CD14-positive monocyte (primary cell): ENCODE data around the gene CACNG3. TPM values are rescaled to one million over a fixed set of nuclear protein-coding genes. Genes with fewer than 3 reads are reported as not detected.

Experiments used
- DNase-seq, 3 donors: peaks; one replicate each; pipeline ENCODE4 v3.0.0-alpha.2; 2011 to 2022
- H2AFZ ChIP-seq: 2 replicates; pipeline ENCODE4 v1.6.0; 2012; ENCODE audit warnings: mild to moderate bottlenecking, low read depth, low read length, inconsistent platforms; ENCODE audit not compliant: insufficient read depth, poor library complexity, severe bottlenecking
- H3K27ac ChIP-seq, 2 donors: 1 replicate in 1 of 2; 2 replicates in 1 of 2; pipeline ENCODE4 v1.5.1; 2012 to 2013; ENCODE audit warnings: low read length in 2 of 2, control low read depth in 1 of 2, inconsistent platforms in 1 of 2, low read depth in 1 of 2, mild to moderate bottlenecking in 1 of 2
- H3K27me3 ChIP-seq, 2 donors: one replicate each; pipeline versions ENCODE4 v1.6.0 to v1.6.1; 2011 to 2013; ENCODE audit warnings: low read length in 2 of 2; ENCODE audit not compliant: control insufficient read depth in 2 of 2, insufficient read depth in 2 of 2
- H3K36me3 ChIP-seq, 2 donors: replicated peaks in 1 of 2; 1 replicate in 1 of 2; 2 replicates in 1 of 2; pipeline versions ENCODE4 v1.5.1 to v1.6.1; 2012 to 2013; ENCODE audit warnings: low read length in 2 of 2, control low read depth in 1 of 2, inconsistent platforms in 1 of 2, mild to moderate bottlenecking in 1 of 2; ENCODE audit not compliant: insufficient read depth in 2 of 2, control insufficient read depth in 1 of 2
- H3K4me1 ChIP-seq, 2 donors: 1 replicate in 1 of 2; 2 replicates in 1 of 2; pipeline versions ENCODE4 v1.5.1 to v1.6.1; 2012 to 2013; ENCODE audit warnings: low read length in 2 of 2, control low read depth in 1 of 2, inconsistent platforms in 1 of 2, mild to moderate bottlenecking in 1 of 2, moderate library complexity in 1 of 2; ENCODE audit not compliant: insufficient read depth in 2 of 2, control insufficient read depth in 1 of 2
- H3K4me2 ChIP-seq: replicated peaks from 2 replicates; pipeline ENCODE3; 2012; ENCODE audit warnings: low read length, moderate library complexity, mild to moderate bottlenecking; ENCODE audit not compliant: poor library complexity, severe bottlenecking; ENCODE audit errors: extremely low read depth
- H3K4me3 ChIP-seq, 3 experiments: fragments of 200-600 bp in 1 of 3; sonication (generic) in 1 of 3; replicated peaks in 1 of 3; 1 replicate in 2 of 3; 2 replicates in 1 of 3; pipeline ENCODE4 v1.5.1; 2011 to 2013; ENCODE audit warnings: low read length in 3 of 3, mild to moderate bottlenecking in 3 of 3, control low read depth in 2 of 3, low read depth in 2 of 3, inconsistent platforms in 1 of 3, moderate library complexity in 1 of 3
- H3K79me2 ChIP-seq: 2 replicates; pipeline ENCODE4 v1.6.0; 2012; ENCODE audit warnings: mild to moderate bottlenecking, control low read depth, inconsistent platforms, low read length, moderate library complexity; ENCODE audit not compliant: insufficient read depth
- H3K9ac ChIP-seq: 2 replicates; pipeline ENCODE4 v1.6.0; 2017; ENCODE audit warnings: low read length, mild to moderate bottlenecking; ENCODE audit not compliant: insufficient read depth, poor library complexity, severe bottlenecking
- H3K9me3 ChIP-seq, 2 donors: replicated peaks in 1 of 2; 1 replicate in 1 of 2; 2 replicates in 1 of 2; pipeline versions ENCODE4 v1.5.1 to v1.6.1; 2012 to 2013; ENCODE audit warnings: low read length in 2 of 2, control low read depth in 1 of 2; ENCODE audit not compliant: control insufficient read depth in 1 of 2, insufficient read depth in 1 of 2
- H4K20me1 ChIP-seq: 2 replicates; pipeline ENCODE4 v1.6.0; 2012; ENCODE audit warnings: mild to moderate bottlenecking, low read length, control low read depth, moderate library complexity; ENCODE audit not compliant: insufficient read depth
- H3K27ac Mint-ChIP-seq, 7 donors: one replicate each; pipeline ENCODE4 v1.8.0; 2020; ENCODE audit warnings: mild to moderate bottlenecking in 7 of 7, mixed read lengths in 7 of 7, moderate library complexity in 6 of 7, inconsistent platforms in 2 of 7
- H3K27me3 Mint-ChIP-seq, 3 donors: one replicate each; pipeline ENCODE4 v1.8.0; 2021 to 2022; ENCODE audit warnings: low read depth in 3 of 3, mild to moderate bottlenecking in 3 of 3, mixed read lengths in 3 of 3, moderate library complexity in 3 of 3, inconsistent platforms in 1 of 3
- H3K36me3 Mint-ChIP-seq, 2 donors: one replicate each; pipeline ENCODE4 v1.8.0; 2020; ENCODE audit warnings: mixed read lengths in 2 of 2, inconsistent platforms in 1 of 2, mild to moderate bottlenecking in 1 of 2
- H3K4me1 Mint-ChIP-seq: one replicate; pipeline ENCODE4 v1.8.0; 2020; ENCODE audit warnings: mild to moderate bottlenecking, mixed read lengths
- H3K4me3 Mint-ChIP-seq, 2 donors: one replicate each; pipeline ENCODE4 v1.8.0; 2020; ENCODE audit warnings: mild to moderate bottlenecking in 2 of 2, mixed read lengths in 2 of 2, moderate library complexity in 1 of 2
- H3K9me3 Mint-ChIP-seq, 7 donors: one replicate each; pipeline ENCODE4 v1.8.0; 2020 to 2022; ENCODE audit warnings: mixed read lengths in 7 of 7, mild to moderate bottlenecking in 6 of 7, moderate library complexity in 6 of 7, inconsistent platforms in 2 of 7
- WGBS: methylation state at CpG from one replicate; pipeline ENCODE4 v1.1.5; 2013; ENCODE audit warnings: missing lambda C conversion rate; ENCODE audit not compliant: insufficient coverage; 5-methylcytosine and 5-hydroxymethylcytosine counted together
- intact Hi-C, 2 donors: fragments of 100-400 bp; cut with micrococcal nuclease; formaldehyde crosslinking; loops; one replicate each; pipeline versions ENCODE4 v1.15.0 to v1.15.1; 2023
- polyA plus RNA-seq, 3 donors: library from polyadenylated mRNA; depleted of rRNA in 1 of 3; unstranded in 2 of 3; stranded (reverse) in 1 of 3; fragments of 300-500 nt in 2 of 3; fragments of >200 nt in 1 of 3; fragmentation: Illumina TruSeq in 2 of 3; gene quantifications; 1 replicate in 2 of 3; 2 replicates in 1 of 3; pipeline ENCODE4 v1.2.3, GENCODE V29; 2012 to 2021
- TF ChIP-seq, protein P1 (sequence below): fragments of 200-600 bp; IDR thresholded peaks from one replicate; pipeline ENCODE4 v1.8.0; 2022; ENCODE audit warnings: antibody characterized with exemption, mild to moderate bottlenecking

The CACNG3 gene
- polyA plus RNA-seq, 3 donors = not detected

DNA sequence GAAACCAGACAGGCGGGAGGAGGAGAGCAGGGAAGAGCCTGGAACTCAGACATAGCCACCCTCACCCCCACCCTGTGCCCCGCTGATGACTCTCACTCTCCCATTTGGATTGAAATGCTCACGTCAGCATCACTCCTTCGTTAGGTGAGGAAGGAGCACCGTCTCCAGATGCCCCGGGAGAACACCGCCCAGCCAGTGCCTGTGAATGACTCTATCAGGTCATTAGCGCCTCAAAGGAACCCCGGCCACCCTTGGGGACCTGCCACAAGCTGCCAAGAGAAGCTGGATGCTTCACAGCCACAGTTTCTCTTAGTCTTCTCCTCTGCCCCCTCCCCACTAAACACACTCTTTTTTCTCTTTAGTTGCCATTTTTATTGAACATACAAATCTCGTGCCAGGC, 66.0 kb downstream of the CACNG3 start:
- TF ChIP-seq, protein P1, sequence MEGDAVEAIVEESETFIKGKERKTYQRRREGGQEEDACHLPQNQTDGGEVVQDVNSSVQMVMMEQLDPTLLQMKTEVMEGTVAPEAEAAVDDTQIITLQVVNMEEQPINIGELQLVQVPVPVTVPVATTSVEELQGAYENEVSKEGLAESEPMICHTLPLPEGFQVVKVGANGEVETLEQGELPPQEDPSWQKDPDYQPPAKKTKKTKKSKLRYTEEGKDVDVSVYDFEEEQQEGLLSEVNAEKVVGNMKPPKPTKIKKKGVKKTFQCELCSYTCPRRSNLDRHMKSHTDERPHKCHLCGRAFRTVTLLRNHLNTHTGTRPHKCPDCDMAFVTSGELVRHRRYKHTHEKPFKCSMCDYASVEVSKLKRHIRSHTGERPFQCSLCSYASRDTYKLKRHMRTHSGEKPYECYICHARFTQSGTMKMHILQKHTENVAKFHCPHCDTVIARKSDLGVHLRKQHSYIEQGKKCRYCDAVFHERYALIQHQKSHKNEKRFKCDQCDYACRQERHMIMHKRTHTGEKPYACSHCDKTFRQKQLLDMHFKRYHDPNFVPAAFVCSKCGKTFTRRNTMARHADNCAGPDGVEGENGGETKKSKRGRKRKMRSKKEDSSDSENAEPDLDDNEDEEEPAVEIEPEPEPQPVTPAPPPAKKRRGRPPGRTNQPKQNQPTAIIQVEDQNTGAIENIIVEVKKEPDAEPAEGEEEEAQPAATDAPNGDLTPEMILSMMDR = no peak
- Histone ChIP-seq H3K36me3 (no peaks in the 10 kb centered on the region), H3K4me1 (no peaks in the 10 kb centered on the region), H4K20me1 (no peaks in the 10 kb centered on the region), H3K27me3 (no peaks in the 10 kb centered on the region), H3K4me2 (no peak overlapping the region), H2AFZ (no peak overlapping the region), H3K9me3 (no peaks in the 10 kb centered on the region), H3K9ac (no peak overlapping the region), H3K79me2 (no peaks in the 10 kb centered on the region), H3K4me3 (no peak overlapping the region), H3K27ac (no peak overlapping the region)
- 42% methylated on average over 7 of the region's 10 CpGs for WGBS
- H3K27me3 Mint-ChIP-seq = peaks cover 2 to 12% (median 6%) of the 10 kb centered on the region in 3 donors
- intact Hi-C loops = no loop called here
- DNase-seq = no peak
- no peak overlapping the region for H3K27ac Mint-ChIP-seq
- no peaks in the 10 kb centered on the region for H3K36me3 Mint-ChIP-seq
- H3K4me3 Mint-ChIP-seq = no peak overlapping the region
- no peaks in the 10 kb centered on the region for H3K4me1 Mint-ChIP-seq
- peaks cover 0 to 5% (median 0%) of the 10 kb centered on the region in 7 donors for H3K9me3 Mint-ChIP-seq

GRCh38 chr16:24324421-24324820, 68.3 kb downstream of the CACNG3 start:
- Mint-ChIP-seq H3K4me3 (no peak overlapping the region), H3K27ac (no peak overlapping the region), H3K9me3 (peaks cover 0 to 5% (median 0%) of the 10 kb centered on the region in 7 donors), H3K27me3 (peaks cover 3 to 8% (median 4%) of the 10 kb centered on the region in 3 donors), H3K4me1 (no peaks in the 10 kb centered on the region), H3K36me3 (no peaks in the 10 kb centered on the region)
- H3K9me3 ChIP-seq = no peaks in the 10 kb centered on the region
- H3K27me3 ChIP-seq = no peaks in the 10 kb centered on the region
- DNase-seq = no peak
- H3K36me3 ChIP-seq = no peaks in the 10 kb centered on the region
- TF ChIP-seq, protein P1 = no peak
- H3K4me2 ChIP-seq = no peak overlapping the region
- no peaks in the 10 kb centered on the region for H4K20me1 ChIP-seq
- H3K9ac ChIP-seq = no peak overlapping the region
- 75% methylated on average over 1 of the region's 1 CpG for WGBS
- no peak overlapping the region for H3K4me3 ChIP-seq
- H3K4me1 ChIP-seq = no peaks in the 10 kb centered on the region
- H3K27ac ChIP-seq = no peak overlapping the region
- H2AFZ ChIP-seq = no peak overlapping the region
- H3K79me2 ChIP-seq = no peaks in the 10 kb centered on the region
- intact Hi-C loops = no loop called here
